Activated naive CD8-positive, alpha-beta T cell treated with anti-CD3 and anti-CD28 coated beads, Interleukin-2, amount 50 U/mL, for 24 hours (primary cell): ENCODE data around the gene TIFAB.

ENCODE experiments used
- ATAC-seq: fragments of 150-1000 bp; cut with Tn5 transposase; one replicate; pipeline ENCODE4 v1.10.0; 2021
- DNase-seq: peaks from one replicate; pipeline ENCODE4 v3.0.0; 2021
- H3K27ac Mint-ChIP-seq: one replicate; pipeline ENCODE4 v1.8.0; 2021; ENCODE audit warnings: mild to moderate bottlenecking, mixed read lengths
- H3K27me3 Mint-ChIP-seq: one replicate; pipeline ENCODE4 v1.8.0; 2021; ENCODE audit warnings: mixed read lengths
- H3K36me3 Mint-ChIP-seq: one replicate; pipeline ENCODE4 v1.8.0; 2021; ENCODE audit warnings: low read depth, mixed read lengths
- H3K4me1 Mint-ChIP-seq: one replicate; pipeline ENCODE4 v1.8.0; 2021; ENCODE audit warnings: mixed read lengths
- H3K4me3 Mint-ChIP-seq: one replicate; pipeline ENCODE4 v1.8.0; 2021; ENCODE audit warnings: mild to moderate bottlenecking, moderate library complexity, mixed read lengths
- H3K9me3 Mint-ChIP-seq: one replicate; pipeline ENCODE4 v1.8.0; 2021; ENCODE audit warnings: mixed read lengths

Gene TIFAB

DNA sequence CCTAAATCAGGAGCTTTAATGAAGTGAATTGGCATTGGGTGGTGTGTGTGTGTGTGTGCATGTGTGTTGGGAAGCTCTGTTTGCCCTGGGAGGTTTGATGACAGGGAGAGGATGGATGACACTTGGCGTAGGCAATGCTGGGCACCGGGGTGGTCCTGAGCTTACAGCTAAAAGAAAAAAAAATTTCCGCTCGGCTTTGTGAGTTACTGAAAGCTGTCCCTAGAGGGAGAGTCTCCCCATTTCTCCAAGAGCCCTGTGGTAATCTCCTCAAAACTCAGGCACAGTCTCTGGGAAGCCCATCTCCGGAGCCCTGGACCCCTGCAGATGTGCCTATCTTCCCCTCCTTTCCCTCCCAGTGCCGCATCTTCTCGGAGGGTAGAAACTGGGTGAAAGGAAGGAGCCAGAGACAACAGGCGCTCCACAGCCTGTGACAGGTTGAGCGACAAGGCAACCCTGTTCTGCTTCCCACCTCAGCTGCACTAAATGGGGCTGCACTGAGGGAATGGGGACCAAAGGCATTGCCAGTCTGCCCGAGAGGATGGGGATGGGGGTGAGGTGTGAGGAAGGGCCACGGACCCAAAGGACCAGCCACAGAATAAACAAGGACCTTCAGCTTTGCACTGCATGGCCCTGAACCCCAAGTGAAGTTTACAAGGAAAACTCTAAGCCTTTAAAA lies 35.8 kb upstream of the TIFAB start:
- Mint-ChIP-seq H3K27ac (no peak overlapping the region), H3K27me3 (peaks cover 74% of the 10 kb centered on the region), H3K36me3 (peaks cover 3% of the 10 kb centered on the region), H3K9me3 (no peaks in the 10 kb centered on the region), H3K4me3 (no peak overlapping the region), H3K4me1 (peaks cover 5% of the 10 kb centered on the region)
- no peak for ATAC-seq
- no peak for DNase-seq

- Mint-ChIP-seq H3K4me1 (peaks cover 5% of the 10 kb centered on the region), H3K36me3 (peaks cover 3% of the 10 kb centered on the region), H3K9me3 (no peaks in the 10 kb centered on the region), H3K27me3 (peaks cover 64% of the 10 kb centered on the region), H3K27ac (no peak overlapping the region), H3K4me3 (no peak overlapping the region)
- no peak for ATAC-seq
- DNase-seq = no peak
These were observed 34.9 kb upstream of the TIFAB start for GRCh38 chr5:135487037-135487395.

DNA sequence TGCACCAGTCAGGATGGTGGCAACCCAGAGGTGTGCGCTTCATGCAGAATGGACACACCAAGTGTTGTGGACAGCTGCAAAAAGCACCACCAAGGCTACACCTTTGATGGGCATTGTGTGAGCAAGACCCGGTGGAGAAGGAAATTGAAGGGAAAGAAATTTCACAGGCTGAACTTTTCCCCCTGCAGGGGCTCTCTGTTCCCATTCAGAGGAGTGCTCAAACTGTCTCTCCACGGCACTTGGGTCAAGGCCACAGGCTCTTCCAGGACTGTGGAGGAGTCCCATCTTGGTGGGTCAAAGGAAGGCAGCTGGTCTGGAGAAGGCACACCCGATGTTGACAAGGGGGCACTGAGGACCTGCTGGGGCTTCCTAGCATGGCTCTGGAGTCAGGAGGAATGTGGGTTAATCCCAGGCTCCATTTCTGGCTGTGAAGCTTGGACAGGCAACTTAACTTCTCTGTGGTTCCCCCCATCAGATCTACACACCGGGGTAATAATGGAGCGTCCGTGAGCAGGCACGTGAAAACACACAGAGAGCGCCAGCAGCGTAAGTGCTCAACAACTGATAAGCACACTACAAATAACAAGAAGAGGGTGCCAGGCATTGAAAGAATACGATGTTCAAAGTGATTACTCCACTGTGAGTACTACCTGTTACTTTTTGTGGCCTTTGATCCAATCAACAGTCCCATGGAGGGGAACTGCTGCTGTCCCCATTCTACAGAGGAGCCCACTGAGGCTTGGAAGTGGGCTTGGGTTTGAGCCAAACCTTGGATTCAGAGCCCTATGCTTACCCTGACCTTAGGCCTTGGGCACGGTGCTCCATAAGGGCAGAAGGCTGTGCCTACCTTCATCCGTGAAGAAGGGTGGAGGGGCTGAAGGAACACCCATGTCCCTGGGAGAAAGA lies 34.2 kb upstream of the TIFAB start:
- Mint-ChIP-seq H3K4me1 (peaks cover 5% of the 10 kb centered on the region), H3K4me3 (no peak overlapping the region)

DNA sequence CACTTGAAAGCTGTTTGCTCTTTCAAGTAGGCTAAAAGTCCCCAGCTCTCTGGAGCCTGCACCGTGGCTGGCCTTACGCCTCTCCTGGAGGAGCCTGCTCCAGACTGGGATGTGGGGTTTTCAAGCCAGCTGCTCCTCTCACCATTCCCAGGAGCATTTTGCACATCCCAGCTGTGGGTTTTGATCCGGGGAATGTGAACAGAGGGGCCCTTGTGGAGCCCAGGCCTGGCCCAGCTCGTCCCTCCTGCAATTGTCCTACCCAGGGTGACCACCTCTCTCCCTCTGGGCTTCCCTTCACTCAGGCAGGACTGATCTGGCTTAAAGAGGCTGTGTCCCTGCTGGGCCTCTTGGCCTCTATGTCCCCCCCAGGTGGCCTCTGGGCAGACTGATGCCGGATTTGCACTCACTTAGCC lies 32.5 kb upstream of the TIFAB start:
- peaks cover 44% of the 10 kb centered on the region for H3K27me3 Mint-ChIP-seq

More for the DNA sequence above, 34.2 kb upstream of the TIFAB start:
- peaks cover 60% of the 10 kb centered on the region for H3K27me3 Mint-ChIP-seq
- DNase-seq = no peak
- H3K27ac Mint-ChIP-seq = no peak overlapping the region
- ATAC-seq = no peak
- peaks cover 3% of the 10 kb centered on the region for H3K36me3 Mint-ChIP-seq
- H3K9me3 Mint-ChIP-seq = no peaks in the 10 kb centered on the region

DNA sequence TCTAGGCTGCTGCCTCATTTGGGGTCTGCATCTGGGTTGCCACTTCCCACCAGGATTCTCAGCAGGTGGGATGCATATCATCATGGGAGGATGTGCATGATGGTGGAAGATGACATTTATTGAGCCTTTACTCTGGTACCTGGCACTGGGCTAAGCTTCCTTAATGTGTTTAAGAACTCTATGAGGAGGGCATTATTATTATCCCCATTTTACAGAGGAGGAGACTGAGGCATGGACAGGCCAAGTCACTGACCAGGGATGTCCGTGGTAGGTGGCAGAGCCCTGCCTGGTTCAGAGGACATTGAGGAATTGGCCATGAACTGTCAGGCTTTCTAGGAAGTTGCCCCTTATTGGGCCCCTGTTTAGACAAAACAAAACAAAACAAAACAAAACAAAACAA lies 31.1 kb upstream of the TIFAB start:
- Mint-ChIP-seq H3K4me3 (no peak overlapping the region), H3K36me3 (no peaks in the 10 kb centered on the region), H3K27ac (no peak overlapping the region), H3K4me1 (no peaks in the 10 kb centered on the region), H3K9me3 (no peaks in the 10 kb centered on the region), H3K27me3 (peaks cover 34% of the 10 kb centered on the region)
- ATAC-seq = no peak
- DNase-seq = no peak

More for the DNA sequence above, 32.5 kb upstream of the TIFAB start:
- Mint-ChIP-seq H3K4me3 (no peak overlapping the region), H3K9me3 (no peaks in the 10 kb centered on the region), H3K36me3 (peaks cover under 1% of the 10 kb centered on the region), H3K27ac (no peak overlapping the region), H3K4me1 (peaks cover 2% of the 10 kb centered on the region)
- no peak for DNase-seq
- no peak for ATAC-seq

- peaks cover 26% of the 10 kb centered on the region for H3K27me3 Mint-ChIP-seq
- ATAC-seq (no peak), DNase-seq (no peak)
- no peaks in the 10 kb centered on the region for H3K36me3 Mint-ChIP-seq
- no peaks in the 10 kb centered on the region for H3K4me1 Mint-ChIP-seq
- H3K4me3 Mint-ChIP-seq = no peak overlapping the region
- no peaks in the 10 kb centered on the region for H3K9me3 Mint-ChIP-seq
- no peak overlapping the region for H3K27ac Mint-ChIP-seq
These were observed 30.3 kb upstream of the TIFAB start for GRCh38 chr5:135482381-135482933.

DNA sequence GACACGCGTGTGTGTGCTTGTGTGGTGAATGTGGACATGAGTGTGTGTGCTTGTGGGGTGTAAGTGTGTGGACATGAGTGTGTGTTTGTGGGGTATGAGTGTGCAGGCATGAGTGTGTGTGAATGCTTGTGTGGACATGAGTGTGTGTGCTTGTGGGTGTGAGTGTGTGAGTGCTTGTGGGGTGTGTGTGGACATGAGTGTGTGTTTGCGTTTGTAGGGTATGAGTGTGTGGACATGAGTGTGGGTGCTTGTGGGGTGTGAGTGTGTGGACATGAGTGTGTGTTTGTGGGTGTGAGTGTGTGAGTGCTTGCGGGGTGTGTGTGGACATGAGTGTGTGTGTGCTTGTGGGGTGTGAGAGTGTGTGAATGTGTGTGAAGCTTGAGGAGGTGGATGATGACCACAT lies 29.8 kb upstream of the TIFAB start:
- peaks cover 22% of the 10 kb centered on the region for H3K27me3 Mint-ChIP-seq
- no peak for ATAC-seq

DNA sequence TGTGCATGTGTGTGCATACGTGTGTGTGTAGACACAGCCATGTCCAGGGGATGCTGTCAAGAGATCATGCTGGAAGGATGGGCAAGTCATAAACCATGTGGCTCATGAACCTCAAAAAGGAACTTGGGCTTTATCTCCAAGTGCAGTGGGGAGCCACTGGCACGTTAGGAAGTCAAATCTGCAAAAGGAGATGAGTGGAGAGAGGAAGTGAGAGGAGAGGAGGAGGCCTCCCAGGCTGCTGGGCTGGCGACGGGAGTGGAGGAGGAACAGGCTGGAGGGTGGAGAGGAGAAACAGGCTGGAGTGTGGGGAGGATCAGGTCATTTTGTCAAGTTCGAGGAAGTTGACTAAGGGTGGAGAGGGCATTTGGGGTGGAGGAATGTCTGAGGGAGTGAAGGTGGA lies 29.2 kb upstream of the TIFAB start:
- ATAC-seq (no peak), DNase-seq (no peak)
- Mint-ChIP-seq H3K27ac (no peak overlapping the region), H3K4me3 (no peak overlapping the region), H3K9me3 (no peaks in the 10 kb centered on the region), H3K4me1 (no peaks in the 10 kb centered on the region), H3K27me3 (peaks cover 16% of the 10 kb centered on the region), H3K36me3 (no peaks in the 10 kb centered on the region)

More for the DNA sequence above, 29.8 kb upstream of the TIFAB start:
- DNase-seq = no peak
- Mint-ChIP-seq H3K4me3 (no peak overlapping the region), H3K4me1 (no peaks in the 10 kb centered on the region), H3K27ac (no peak overlapping the region), H3K36me3 (no peaks in the 10 kb centered on the region), H3K9me3 (no peaks in the 10 kb centered on the region)

DNA sequence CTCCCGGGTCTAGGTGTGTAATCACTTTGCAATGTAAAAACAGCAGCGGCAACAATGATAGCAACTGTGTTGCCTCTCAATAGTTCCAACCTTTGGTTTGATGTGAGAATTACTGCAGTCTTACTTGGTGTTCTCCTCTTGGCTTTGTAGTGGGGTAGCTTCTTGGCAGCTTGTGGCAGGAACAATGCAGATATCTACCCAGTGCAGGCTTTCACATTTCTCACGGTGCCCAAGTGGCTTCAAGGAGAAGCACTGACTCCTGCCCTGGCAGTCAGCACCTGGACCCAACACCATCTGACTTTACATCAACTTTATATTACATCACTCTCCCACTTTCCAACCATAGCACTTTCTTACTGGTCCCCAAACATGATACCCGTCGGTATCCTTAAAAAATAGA lies 28.4 kb upstream of the TIFAB start:
- ATAC-seq = no peak
- DNase-seq = no peak
- no peak overlapping the region for H3K4me3 Mint-ChIP-seq
- H3K4me1 Mint-ChIP-seq = no peaks in the 10 kb centered on the region
- H3K9me3 Mint-ChIP-seq = no peaks in the 10 kb centered on the region
- no peaks in the 10 kb centered on the region for H3K36me3 Mint-ChIP-seq
- no peak overlapping the region for H3K27ac Mint-ChIP-seq
- peaks cover 11% of the 10 kb centered on the region for H3K27me3 Mint-ChIP-seq

DNA sequence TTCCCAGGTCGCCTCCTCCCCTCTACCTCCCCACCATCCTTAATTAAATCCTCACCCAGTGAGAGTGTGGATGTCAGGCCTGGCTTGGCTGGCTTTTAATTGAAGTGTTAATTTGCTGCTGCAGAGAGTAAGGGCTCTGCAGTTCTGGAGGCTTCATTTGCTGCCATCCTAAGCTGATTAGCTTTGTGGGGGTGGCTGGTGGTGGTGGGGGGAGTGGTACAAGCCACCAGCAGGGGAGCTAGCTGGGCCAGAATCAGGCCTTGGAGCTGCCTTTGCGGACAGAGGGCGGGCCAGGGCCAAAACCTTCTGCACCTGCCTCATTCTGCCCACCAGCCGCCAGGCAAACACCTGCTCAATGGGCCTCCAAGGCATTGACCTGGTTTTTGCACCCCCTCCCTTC lies 26.8 kb upstream of the TIFAB start:
- no peak for ATAC-seq
- Mint-ChIP-seq H3K27ac (no peak overlapping the region), H3K36me3 (no peaks in the 10 kb centered on the region), H3K27me3 (peaks cover 6% of the 10 kb centered on the region), H3K9me3 (no peaks in the 10 kb centered on the region), H3K4me1 (no peaks in the 10 kb centered on the region), H3K4me3 (no peak overlapping the region)
- DNase-seq = no peak

GRCh38 chr5:135477613-135478066 lies 25.5 kb upstream of the TIFAB start:
- ATAC-seq (no peak), DNase-seq (no peak)
- no peaks in the 10 kb centered on the region for H3K4me1 Mint-ChIP-seq
- no peak overlapping the region for H3K27ac Mint-ChIP-seq
- H3K4me3 Mint-ChIP-seq = no peak overlapping the region
- no peaks in the 10 kb centered on the region for H3K9me3 Mint-ChIP-seq
- peaks cover 6% of the 10 kb centered on the region for H3K27me3 Mint-ChIP-seq
- no peaks in the 10 kb centered on the region for H3K36me3 Mint-ChIP-seq

DNA sequence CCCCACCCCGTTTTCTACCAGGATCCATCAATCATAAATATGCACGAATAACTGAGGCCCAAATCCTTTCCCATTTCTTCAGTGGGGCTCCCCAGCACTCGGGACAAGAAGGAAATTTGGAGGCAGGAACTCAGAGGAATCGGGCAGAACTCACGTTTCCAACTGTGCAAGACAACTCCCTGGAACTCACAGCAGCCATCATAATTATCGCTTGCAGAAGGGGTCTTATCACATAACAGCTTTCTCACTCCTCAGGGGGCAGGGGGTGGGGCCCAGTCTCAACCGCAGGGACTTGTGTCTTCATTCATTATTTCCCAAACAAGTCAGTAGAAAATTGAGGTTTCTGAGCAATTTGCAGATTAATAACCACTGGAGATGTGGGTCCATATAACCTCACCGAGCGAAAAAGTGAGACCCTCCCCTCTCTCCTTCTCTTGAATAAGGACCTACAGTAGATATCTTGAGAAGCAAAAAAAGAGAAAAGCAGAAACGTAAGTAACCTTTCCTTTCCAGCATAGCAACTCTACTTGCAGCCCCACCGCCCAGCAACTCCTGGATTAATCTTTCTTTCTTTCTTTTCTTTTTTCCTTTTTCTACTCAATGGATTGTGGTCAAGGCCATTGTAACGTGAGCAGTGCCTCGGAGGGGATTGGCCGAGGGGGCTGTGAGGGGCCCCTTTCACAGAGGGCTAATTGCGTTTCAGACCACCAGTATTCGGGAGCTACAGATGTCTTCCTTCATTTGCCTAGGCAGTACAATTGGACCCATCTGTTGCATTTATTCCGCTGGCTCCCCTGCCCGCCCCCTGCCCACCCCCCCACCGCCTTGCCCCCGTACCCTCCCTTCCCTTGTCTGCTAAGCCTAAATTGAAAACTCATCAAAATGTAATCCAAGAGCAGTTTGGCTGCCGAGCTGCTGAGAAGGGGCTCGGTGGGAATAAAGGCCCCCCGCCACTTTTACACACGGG lies 24.7 kb upstream of the TIFAB start:
- no peaks in the 10 kb centered on the region for H3K9me3 Mint-ChIP-seq
- DNase-seq (no peak), ATAC-seq (no peak)
- H3K4me1 Mint-ChIP-seq = no peaks in the 10 kb centered on the region
- H3K36me3 Mint-ChIP-seq = no peaks in the 10 kb centered on the region
- peaks cover 6% of the 10 kb centered on the region for H3K27me3 Mint-ChIP-seq
- H3K4me3 Mint-ChIP-seq = no peak overlapping the region
- H3K27ac Mint-ChIP-seq = no peak overlapping the region

DNA sequence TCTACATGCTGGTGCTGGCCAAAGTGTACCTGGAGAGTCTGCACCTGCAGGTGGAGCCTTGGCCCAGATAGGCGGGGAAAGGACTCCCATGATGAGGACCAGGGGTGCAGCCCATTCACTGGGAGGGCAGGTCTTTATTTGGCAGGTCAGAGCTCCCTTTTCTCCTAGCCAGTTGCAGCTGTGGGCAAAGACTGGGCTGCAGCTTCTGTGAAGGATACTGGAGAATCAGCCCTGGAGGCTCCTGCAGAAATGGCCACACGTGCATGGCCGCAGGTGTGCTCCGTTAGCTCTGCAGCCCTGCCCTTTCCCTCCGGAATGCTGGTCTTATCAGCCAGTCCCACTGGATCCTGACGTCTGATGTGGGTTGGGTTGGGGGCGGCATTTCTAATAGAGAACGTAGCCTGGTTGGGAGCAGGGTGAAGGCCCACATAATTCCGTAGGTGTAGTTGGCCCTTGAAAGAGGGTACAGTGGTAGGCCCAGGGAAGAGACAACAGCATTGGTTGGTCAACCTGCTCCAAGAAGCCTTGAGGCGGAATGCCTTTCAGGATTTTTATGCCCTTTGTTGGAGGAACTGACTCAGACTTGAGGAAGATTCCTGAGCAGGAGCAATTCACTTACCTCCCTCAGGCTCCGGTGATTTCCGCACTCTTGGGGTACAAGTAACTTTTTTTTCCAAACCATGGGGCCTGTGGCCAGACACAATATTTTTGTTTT lies 22.0 kb upstream of the TIFAB start:
- Mint-ChIP-seq H3K4me3 (no peak overlapping the region), H3K27ac (no peak overlapping the region), H3K9me3 (no peaks in the 10 kb centered on the region), H3K27me3 (peaks cover 10% of the 10 kb centered on the region), H3K4me1 (no peaks in the 10 kb centered on the region), H3K36me3 (no peaks in the 10 kb centered on the region)
- ATAC-seq = no peak
- no peak for DNase-seq

- H3K27me3 Mint-ChIP-seq = peaks cover 21% of the 10 kb centered on the region
- H3K27ac Mint-ChIP-seq = no peak overlapping the region
- H3K4me1 Mint-ChIP-seq = no peaks in the 10 kb centered on the region
- no peaks in the 10 kb centered on the region for H3K9me3 Mint-ChIP-seq
- H3K36me3 Mint-ChIP-seq = no peaks in the 10 kb centered on the region
- ATAC-seq (no peak), DNase-seq (no peak)
- H3K4me3 Mint-ChIP-seq = no peak overlapping the region
These were observed 20.0 kb upstream of the TIFAB start for GRCh38 chr5:135472141-135472540.
